H1 (cell line): ENCODE results near the gene RGL2. TPM values are rescaled to one million over a fixed set of nuclear protein-coding genes. Genes with fewer than 3 reads are reported as not detected.

Source experiments
- CBX8 ChIP-seq: fragments of 300-800, 300-1000 bp; sonication (generic); IDR thresholded peaks from 2 replicates; pipeline ENCODE4 v1.7.1; 2016; ENCODE audit warnings: low read depth, low read length, borderline replicate concordance
- NRF1 ChIP-seq: IDR thresholded peaks from 2 replicates; pipeline ENCODE4 v1.6.1; 2011; ENCODE audit warnings: mild to moderate bottlenecking, low read depth, low read length, improper control_type of control experiment
- POLR2A ChIP-seq, 2 experiments: IDR thresholded peaks; 1 replicate in 1 of 2; 2 replicates in 1 of 2; pipeline ENCODE4 v1.6.1; 2011; ENCODE audit warnings: low read depth in 2 of 2, low read length in 2 of 2, mild to moderate bottlenecking in 2 of 2; ENCODE audit errors: control extremely low read depth in 1 of 2
- RBBP5 ChIP-seq: IDR thresholded peaks from 2 replicates; pipeline ENCODE4 v1.7.1; 2012; ENCODE audit warnings: low read depth, mild to moderate bottlenecking, inconsistent platforms, low read length, moderate library complexity, borderline replicate concordance
- SIN3A ChIP-seq, 2 experiments: IDR thresholded peaks in 1 of 2; conservative IDR thresholded peaks in 1 of 2; 2 replicates each; pipeline ENCODE4 v1.6.1; 2011 to 2012; ENCODE audit warnings: low read length in 2 of 2, improper control_type of control experiment in 1 of 2, low read depth in 1 of 2, mild to moderate bottlenecking in 1 of 2
- TAF7 ChIP-seq: optimal IDR thresholded peaks from 2 replicates; pipeline ENCODE3; 2011; ENCODE audit warnings: low read depth, mild to moderate bottlenecking, inconsistent platforms, low read length, moderate library complexity, borderline replicate concordance
- polyA plus RNA-seq, 7 experiments: library from polyadenylated mRNA; depleted of rRNA in 3 of 7; stranded (reverse) in 5 of 7; unstranded in 2 of 7; fragments of >200 nt in 5 of 7; fragments of 200-250 nt in 2 of 7; gene quantifications; 1 replicate in 5 of 7; 2 replicates in 1 of 7; 4 replicates in 1 of 7; pipeline versions ENCODE4 v1.2.1 to v1.2.3, GENCODE V29; 2011 to 2013; ENCODE audit warnings: missing spikeins in 2 of 7, mixed read lengths in 2 of 7
- total RNA-seq: library from RNA; stranded (reverse); fragmentation: NEBNext Ultra II Directional; extraction: Animal tissue kit (Norgen Biotek cat#: 25700); gene quantifications from 2 replicates; pipeline ENCODE4 v1.2.1, GENCODE V29; 2021

The RGL2 gene
- total and polyA plus RNA-seq, 2 of the 8 experiments (the other 6 are each of a cell fraction or from before 2014, with no cell fraction given): 58.1 to 80.3 TPM

DNA sequence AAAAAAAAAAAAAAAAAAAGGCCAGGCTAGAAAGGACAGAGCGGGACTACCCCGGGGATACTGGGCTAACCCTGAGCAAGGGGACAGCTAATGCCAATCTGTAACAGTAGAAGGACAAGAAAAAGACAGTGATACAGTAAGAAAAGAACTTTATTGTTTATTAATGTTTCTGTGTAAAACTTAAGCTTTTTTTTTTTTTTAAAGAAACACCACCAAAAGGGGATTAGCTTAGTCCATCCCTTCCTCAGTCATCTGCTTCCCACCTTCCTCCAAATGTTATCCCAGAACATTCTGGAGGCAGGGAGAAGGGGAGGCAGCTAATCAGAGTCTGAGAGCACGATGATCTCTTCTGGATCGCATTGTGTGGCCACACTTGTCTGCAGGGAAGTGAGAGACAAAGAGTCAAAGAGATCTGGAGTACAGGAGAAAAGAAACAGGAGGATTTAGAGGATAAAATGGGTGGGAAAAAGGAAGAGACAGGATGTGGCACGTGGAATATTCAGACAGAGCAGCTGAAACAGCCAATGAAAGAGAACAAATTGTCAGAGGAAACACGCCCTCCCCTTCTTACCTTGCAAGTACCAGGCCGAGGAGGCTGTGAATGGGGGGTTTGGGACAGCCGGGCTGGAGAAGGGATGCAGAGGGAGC is 19.8 kb upstream of the RGL2 start (continued):
- TF ChIP-seq NRF1 (no peak), CBX8 (no peak), TAF7 (no peak), RBBP5 (no peak), SIN3A (conservative IDR thresholded peaks at IDR 0.05 in 1 of 2, IDR thresholded peaks at IDR 0.05 in 1 of 2; ENCODE audit: low read depth in 1 of 2, low read length in 2 of 2) (no peak), POLR2A (IDR thresholded peaks at IDR 0.05; ENCODE audit: control extremely low read depth in 1 of 2, low read depth in 2 of 2, low read length in 2 of 2) (no peak)
